ENCODE data around the gene KIAA1671.

- peak; percentile 84 for TF ChIP-seq CTCF (IDR thresholded peaks at IDR 0.05)
- TF ChIP-seq EZH2 (IDR thresholded peaks at IDR 0.05; ENCODE audit: borderline replicate concordance, insufficient read depth, low read depth, low read length, poor library complexity, severe bottlenecking), result no peak
Observed at GRCh38 chr22:24938741-24939341, 13.7 kb upstream of the KIAA1671 start.
